ENCODE measurements around the gene MAD1L1. TPM values are rescaled to one million over a fixed set of nuclear protein-coding genes. Genes with fewer than 3 reads are reported as not detected.

The MAD1L1 gene
- total RNA-seq, 4 donors from 2014 or later: 60.3 to 149 (median 73.7) TPM

GRCh38 chr7:1873421-1873820, 359.3 kb downstream of the MAD1L1 start:
- Histone ChIP-seq H3K4me3 (no peak overlapping the region), H3K27me3 (no peaks in the 10 kb centered on the region), H3K27ac (no peak overlapping the region), H3K4me1 (peaks cover 0 to 5% (median 0%) of the 10 kb centered on the region in 4 donors), H3K9me3 (peaks cover 0 to 14% (median 3%) of the 10 kb centered on the region in 4 donors), H3K36me3 (peaks cover 0 to 8% (median 0%) of the 10 kb centered on the region in 3 donors)
- TF ChIP-seq CTCF (IDR thresholded peaks at IDR 0.05): no peak
- TF ChIP-seq POLR2A (IDR thresholded peaks at IDR 0.05): no peak
- no peak for TF ChIP-seq EP300 (IDR thresholded peaks at IDR 0.05)
- 96 to 97% methylated on average over 9 to 12 of the region's 13 CpGs for WGBS, 2 donors
- no peak for DNase-seq (ENCODE audit: low spot score in 2 of 2)

GRCh38 chr7:1873070-1873405, 359.7 kb downstream of the MAD1L1 start:
- 81 to 87% methylated on average over 11 to 12 of the region's 12 CpGs for WGBS, 2 donors
- no peak overlapping the region for H3K4me3 ChIP-seq
- H3K4me1 ChIP-seq: peaks cover 0 to 5% (median 0%) of the 10 kb centered on the region in 4 donors
- no peaks in the 10 kb centered on the region for H3K27me3 ChIP-seq
- H3K27ac ChIP-seq: no peak overlapping the region
- H3K36me3 ChIP-seq: peaks cover 0 to 8% (median 0%) of the 10 kb centered on the region in 3 donors
- no peak for DNase-seq (ENCODE audit: low spot score in 2 of 2)
- TF ChIP-seq CTCF (IDR thresholded peaks at IDR 0.05) (no peak), EP300 (IDR thresholded peaks at IDR 0.05) (no peak), POLR2A (IDR thresholded peaks at IDR 0.05) (no peak)
- peaks cover 0 to 10% (median 2%) of the 10 kb centered on the region in 4 donors for H3K9me3 ChIP-seq

- TF ChIP-seq EP300 (IDR thresholded peaks at IDR 0.05) (no peak), CTCF (IDR thresholded peaks at IDR 0.05) (no peak)
- H3K4me3 ChIP-seq: no peak overlapping the region
- WGBS, 2 donors: 87 to 91% methylated on average over 31 to 32 of the region's 39 CpGs
These were observed 360.3 kb downstream of the MAD1L1 start for GRCh38 chr7:1872191-1873069.

GRCh38 chr7:1869452-1870130, 363.2 kb downstream of the MAD1L1 start:
- 91 to 93% methylated on average over 18 to 28 of the region's 28 CpGs for WGBS, 2 donors
- DNase-seq (ENCODE audit: low spot score in 2 of 2): no peak
- Histone ChIP-seq H3K36me3 (peaks cover 0 to 20% (median 0%) of the 10 kb centered on the region in 3 donors), H3K27ac (no peak overlapping the region), H3K27me3 (no peaks in the 10 kb centered on the region), H3K4me3 (no peak overlapping the region), H3K4me1 (no peaks in the 10 kb centered on the region), H3K9me3 (no peaks in the 10 kb centered on the region)
- TF ChIP-seq EP300 (IDR thresholded peaks at IDR 0.05) (no peak), POLR2A (IDR thresholded peaks at IDR 0.05) (no peak)

More at GRCh38 chr7:1872191-1873069, 360.3 kb downstream of the MAD1L1 start:
- no peaks in the 10 kb centered on the region for H3K27me3 ChIP-seq
- no peak overlapping the region for H3K27ac ChIP-seq
- DNase-seq (ENCODE audit: low spot score in 2 of 2): no peak
- H3K9me3 ChIP-seq: peaks cover 0 to 4% (median 0%) of the 10 kb centered on the region in 4 donors
- peaks cover 0 to 5% (median 0%) of the 10 kb centered on the region in 4 donors for H3K4me1 ChIP-seq
- peaks cover 0 to 8% (median 0%) of the 10 kb centered on the region in 3 donors for H3K36me3 ChIP-seq

GRCh38 chr7:1868516-1869165, 364.1 kb downstream of the MAD1L1 start:
- no peak overlapping the region for H3K4me3 ChIP-seq
- 92 to 96% methylated on average over 24 to 36 of the region's 36 CpGs for WGBS, 2 donors
- TF ChIP-seq CTCF (IDR thresholded peaks at IDR 0.05) (no peak), POLR2A (IDR thresholded peaks at IDR 0.05) (no peak), EP300 (IDR thresholded peaks at IDR 0.05) (no peak)

More at GRCh38 chr7:1868516-1869165, 364.1 kb downstream of the MAD1L1 start:
- Histone ChIP-seq H3K9me3 (no peaks in the 10 kb centered on the region), H3K36me3 (peaks cover 0 to 20% (median 0%) of the 10 kb centered on the region in 3 donors), H3K27ac (no peak overlapping the region), H3K27me3 (no peaks in the 10 kb centered on the region), H3K4me1 (no peaks in the 10 kb centered on the region)
- DNase-seq (ENCODE audit: low spot score in 2 of 2): no peak
